HG03108 (cell line): ENCODE data around the gene TATDN2.

Source experiments
- ATAC-seq: cut with Tn5 transposase; IDR thresholded peaks from one replicate; pipeline ENCODE4 v1.9.1; 2021; ENCODE audit warnings: moderate library complexity; ENCODE audit not compliant: unreplicated experiment

TATDN2 gene

GRCh38 chr3:10315101-10315500 is 66.8 kb downstream of the TATDN2 start:
- no peak for ATAC-seq

GRCh38 chr3:10315771-10316344 is 67.6 kb downstream of the TATDN2 start:
- ATAC-seq = no peak

GRCh38 chr3:10317311-10317960 is 69.2 kb downstream of the TATDN2 start:
- no peak for ATAC-seq

GRCh38 chr3:10317961-10318350 is 69.7 kb downstream of the TATDN2 start:
- ATAC-seq = no peak

- no peak for ATAC-seq
Measured at GRCh38 chr3:10319251-10319650, 71.0 kb downstream of the TATDN2 start.

GRCh38 chr3:10319804-10320203 is 71.5 kb downstream of the TATDN2 start:
- ATAC-seq = no peak

- ATAC-seq = no peak
Measured at GRCh38 chr3:10320320-10320677, 72.0 kb downstream of the TATDN2 start.

GRCh38 chr3:10321630-10322351 is 73.5 kb downstream of the TATDN2 start:
- ATAC-seq = no peak

GRCh38 chr3:10322352-10322710 is 74.1 kb downstream of the TATDN2 start:
- no peak for ATAC-seq

GRCh38 chr3:10327592-10327991 is 79.3 kb downstream of the TATDN2 start:
- ATAC-seq = no peak

GRCh38 chr3:10328460-10329071 is 80.3 kb downstream of the TATDN2 start:
- ATAC-seq = no peak

GRCh38 chr3:10329495-10330015 is 81.3 kb downstream of the TATDN2 start:
- ATAC-seq = no peak

- ATAC-seq = no peak
Measured at GRCh38 chr3:10330319-10330718, 82.1 kb downstream of the TATDN2 start.
